ENCODE data around the gene COL13A1.

COL13A1 gene

DNA sequence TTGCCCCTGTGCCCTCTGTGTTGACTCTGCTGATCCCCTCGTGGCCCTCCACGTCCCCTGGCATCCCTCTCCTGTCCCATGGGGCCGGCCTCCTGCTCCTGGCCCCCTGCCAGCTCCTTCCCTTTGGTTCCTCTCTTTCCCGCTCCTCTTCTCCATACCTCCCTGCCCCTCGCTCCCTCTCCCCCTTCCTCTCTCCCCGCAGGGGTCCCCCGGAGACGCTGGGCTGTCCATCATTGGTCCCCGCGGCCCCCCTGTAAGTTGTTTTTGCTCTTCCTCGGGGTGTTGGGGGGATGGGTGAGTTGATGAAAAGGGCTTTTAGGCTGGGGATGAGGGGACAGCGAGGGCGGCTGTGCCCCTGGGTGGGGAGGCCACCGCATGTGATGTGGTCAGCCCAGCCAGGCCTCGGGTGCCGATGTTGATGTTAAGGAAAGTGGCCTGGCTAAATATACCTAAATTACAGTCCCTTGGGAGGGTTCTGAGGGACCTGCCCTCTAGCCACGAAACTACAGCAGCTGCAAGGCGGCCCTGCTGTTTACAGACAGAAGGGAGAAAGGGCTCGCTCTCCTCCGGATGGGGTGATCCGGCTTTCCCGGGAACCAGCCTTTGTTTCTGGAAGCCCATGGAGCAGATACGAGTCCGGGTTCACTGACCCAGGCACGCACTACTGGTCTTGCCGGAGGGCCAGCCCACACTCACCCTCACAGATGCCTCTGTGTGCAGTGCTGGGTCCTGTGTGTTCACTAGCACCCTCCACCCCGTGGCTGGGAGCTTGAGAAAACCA lies 78.8 kb downstream of the COL13A1 start:
- Mint-ChIP-seq H3K4me3 (no peak overlapping the region), H3K27me3 (peaks cover 10% of the 10 kb centered on the region), H3K27ac (no peak overlapping the region), H3K9me3 (no peaks in the 10 kb centered on the region), H3K4me1 (no peaks in the 10 kb centered on the region), H3K36me3 (ENCODE audit: low read depth) (no peaks in the 10 kb centered on the region)
- ATAC-seq = no peak
- no peak for DNase-seq

DNA sequence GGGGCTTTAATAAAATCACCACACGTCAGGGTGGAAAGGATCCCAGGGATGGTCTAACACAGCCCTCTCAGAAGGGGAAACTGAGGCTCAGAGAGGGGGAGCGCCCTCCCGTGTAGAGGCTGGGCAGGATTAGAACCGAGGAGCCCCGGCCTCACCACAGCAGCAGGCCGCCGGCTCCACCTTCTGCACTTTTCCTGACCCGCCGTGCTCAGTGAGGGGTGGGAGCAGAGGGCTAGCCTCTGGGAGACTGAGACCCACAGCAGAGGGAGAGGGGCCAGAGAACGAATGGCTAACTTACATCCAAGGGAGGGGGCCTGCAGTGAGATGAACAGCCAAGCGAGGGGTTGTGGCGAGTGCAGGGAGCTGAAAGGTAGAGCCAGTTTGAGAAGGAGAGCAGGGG lies 79.5 kb downstream of the COL13A1 start:
- ATAC-seq (no peak), DNase-seq (no peak)
- no peaks in the 10 kb centered on the region for H3K36me3 Mint-ChIP-seq (ENCODE audit: low read depth)
- H3K27ac Mint-ChIP-seq = no peak overlapping the region
- peaks cover 10% of the 10 kb centered on the region for H3K27me3 Mint-ChIP-seq
- H3K4me3 Mint-ChIP-seq = no peak overlapping the region
- H3K9me3 Mint-ChIP-seq = no peaks in the 10 kb centered on the region
- no peaks in the 10 kb centered on the region for H3K4me1 Mint-ChIP-seq

DNA sequence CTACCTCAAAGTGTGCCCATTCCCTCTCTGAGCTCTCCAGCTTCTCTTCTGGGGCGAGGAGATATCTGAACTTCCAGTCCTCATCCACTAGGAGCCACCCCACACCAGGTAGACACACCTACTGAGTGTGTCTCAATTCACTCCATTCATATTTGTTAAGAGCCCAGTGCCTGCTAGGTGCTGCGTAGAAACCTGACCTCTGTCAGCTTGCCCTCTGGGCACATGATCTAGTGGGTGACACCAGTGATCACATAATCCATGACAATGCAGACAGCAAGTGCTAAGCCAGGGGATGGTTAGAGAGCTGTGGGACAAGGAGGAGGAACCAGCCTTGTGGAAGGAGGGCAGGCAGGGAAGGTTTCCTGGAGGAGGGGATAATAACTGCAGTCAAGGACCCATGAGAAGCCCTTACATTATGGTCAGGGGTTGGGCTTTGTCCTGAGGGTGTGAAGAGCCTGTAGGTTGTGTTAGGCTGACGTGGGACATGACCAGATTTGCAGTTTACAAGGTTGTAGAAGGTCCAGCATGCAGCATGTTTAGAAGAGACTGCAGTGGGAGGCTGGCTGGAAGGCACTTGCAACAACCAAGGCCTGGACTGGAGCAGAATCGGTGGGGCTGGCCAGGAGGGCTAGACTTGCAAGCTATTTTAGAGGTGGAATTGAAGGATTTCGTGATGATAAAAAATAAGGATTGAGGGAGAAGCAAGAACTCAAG lies 81.8 kb downstream of the COL13A1 start:
- Mint-ChIP-seq H3K9me3 (no peaks in the 10 kb centered on the region), H3K4me3 (no peak overlapping the region), H3K4me1 (no peaks in the 10 kb centered on the region), H3K27me3 (peaks cover 10% of the 10 kb centered on the region), H3K27ac (no peak overlapping the region), H3K36me3 (ENCODE audit: low read depth) (no peaks in the 10 kb centered on the region)
- no peak for ATAC-seq
- DNase-seq = no peak

DNA sequence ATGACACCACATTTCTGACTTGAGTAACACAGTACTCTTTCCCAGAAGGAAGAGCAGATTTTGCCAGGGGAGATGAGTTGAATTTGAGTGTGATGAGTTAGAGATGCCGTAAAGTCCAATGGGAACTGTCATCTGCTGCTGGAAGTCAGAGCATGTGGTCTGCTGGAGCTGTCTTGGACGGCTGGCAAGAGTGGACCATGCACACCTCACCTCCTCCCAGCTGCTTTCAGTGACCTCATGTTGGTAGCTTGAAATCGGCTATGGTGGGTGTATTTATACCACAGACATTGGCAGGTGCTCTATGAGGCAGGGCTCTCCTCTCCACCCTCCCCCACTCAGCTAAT lies 82.3 kb downstream of the COL13A1 start:
- Mint-ChIP-seq H3K9me3 (no peaks in the 10 kb centered on the region), H3K36me3 (ENCODE audit: low read depth) (no peaks in the 10 kb centered on the region), H3K27me3 (peaks cover 10% of the 10 kb centered on the region), H3K27ac (no peak overlapping the region), H3K4me1 (no peaks in the 10 kb centered on the region), H3K4me3 (no peak overlapping the region)
- no peak for DNase-seq
- no peak for ATAC-seq

DNA sequence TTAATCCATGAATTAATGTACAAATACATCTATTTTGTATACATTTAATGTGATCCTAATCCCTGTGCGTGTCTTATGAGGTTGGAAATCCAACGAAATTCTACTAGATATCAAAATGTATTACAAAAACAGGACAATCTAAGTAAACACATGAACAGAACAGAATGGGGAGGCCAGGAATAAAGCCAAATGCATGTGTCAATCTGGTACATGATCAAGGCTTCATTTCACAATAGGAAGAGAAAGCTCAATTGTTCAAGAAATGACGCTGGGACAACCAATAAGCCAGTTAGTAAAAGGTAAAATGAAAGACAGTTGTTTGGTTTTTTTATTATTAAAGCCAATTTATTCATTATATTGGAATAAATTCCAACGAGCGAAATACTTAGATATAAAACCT lies 83.0 kb downstream of the COL13A1 start:
- H3K9me3 Mint-ChIP-seq = no peaks in the 10 kb centered on the region
- H3K4me3 Mint-ChIP-seq = no peak overlapping the region
- H3K4me1 Mint-ChIP-seq = no peaks in the 10 kb centered on the region
- H3K36me3 Mint-ChIP-seq (ENCODE audit: low read depth) = no peaks in the 10 kb centered on the region
- no peak for DNase-seq
- no peak for ATAC-seq
- no peak overlapping the region for H3K27ac Mint-ChIP-seq
- peaks cover 6% of the 10 kb centered on the region for H3K27me3 Mint-ChIP-seq

DNA sequence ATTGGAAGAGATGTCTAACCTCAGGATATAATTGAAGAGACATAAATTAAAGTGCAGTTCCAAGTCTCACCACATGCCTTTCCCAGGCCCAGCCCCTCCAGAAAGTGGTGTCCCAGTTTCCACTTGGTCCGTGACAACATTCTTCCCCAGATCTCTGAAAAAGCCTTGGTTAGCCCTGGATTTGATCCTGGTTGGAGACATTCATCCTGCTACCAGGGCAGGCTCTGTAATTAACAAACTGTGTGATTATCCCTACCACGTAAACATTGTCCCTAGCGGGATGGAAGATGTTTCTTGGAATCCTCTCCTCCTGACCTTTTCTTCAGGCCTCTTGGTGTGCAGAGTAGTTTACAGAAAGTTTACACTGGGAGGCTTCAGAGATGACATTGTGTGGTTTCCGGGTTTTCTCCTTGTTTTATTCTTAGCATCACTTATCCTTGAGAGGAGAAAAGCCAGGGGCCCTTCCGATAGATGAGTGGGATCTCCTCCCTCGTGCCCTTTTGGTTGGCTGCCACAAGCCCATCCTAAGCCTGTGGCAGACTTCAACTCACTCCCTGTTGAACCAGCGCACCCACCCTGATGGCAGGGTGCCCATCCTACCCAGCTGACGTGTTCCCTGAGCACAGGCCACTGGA lies 83.8 kb downstream of the COL13A1 start:
- H3K36me3 Mint-ChIP-seq (ENCODE audit: low read depth) = no peaks in the 10 kb centered on the region
- no peak overlapping the region for H3K4me3 Mint-ChIP-seq
- ATAC-seq = no peak
- peaks cover 4% of the 10 kb centered on the region for H3K27me3 Mint-ChIP-seq
- no peaks in the 10 kb centered on the region for H3K4me1 Mint-ChIP-seq
- no peaks in the 10 kb centered on the region for H3K9me3 Mint-ChIP-seq
- no peak overlapping the region for H3K27ac Mint-ChIP-seq
- DNase-seq = no peak

DNA sequence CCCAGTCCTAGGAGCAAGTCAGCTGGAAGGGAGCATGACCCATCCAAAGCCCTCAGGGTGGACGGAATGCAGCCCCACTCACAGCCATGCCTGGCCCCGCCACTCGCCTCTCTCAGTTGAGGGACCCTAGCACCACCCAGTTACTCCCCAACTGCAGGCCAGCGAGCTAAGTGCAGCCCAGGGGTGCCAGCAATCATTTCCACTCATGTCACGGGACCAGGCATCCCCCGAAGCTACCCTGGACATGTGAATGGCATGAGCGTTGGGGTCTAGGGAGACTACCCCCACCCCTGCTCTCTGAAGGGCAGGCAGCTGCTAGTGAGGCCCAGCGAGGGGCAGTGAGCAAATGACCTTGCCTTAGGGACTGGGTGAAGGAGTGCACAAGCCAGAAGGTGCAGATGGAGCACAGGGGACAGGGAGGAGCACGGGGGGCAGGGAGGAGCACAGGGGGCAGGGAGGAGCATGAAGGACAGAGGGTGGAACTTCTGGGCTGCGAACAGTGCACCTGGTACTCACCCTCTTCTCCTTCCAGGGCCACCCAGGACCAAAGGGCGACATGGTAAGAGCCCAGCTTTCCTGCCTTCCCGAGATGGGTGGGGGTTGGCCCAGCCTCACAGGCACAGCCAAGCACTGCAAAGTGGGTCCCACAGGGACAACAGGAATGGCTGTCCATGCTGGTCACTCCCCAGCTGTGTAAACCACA lies 87.3 kb downstream of the COL13A1 start:
- H3K27me3 Mint-ChIP-seq = no peaks in the 10 kb centered on the region
- H3K4me3 Mint-ChIP-seq = no peak overlapping the region
- H3K9me3 Mint-ChIP-seq = no peaks in the 10 kb centered on the region
- H3K36me3 Mint-ChIP-seq (ENCODE audit: low read depth) = no peaks in the 10 kb centered on the region
- H3K27ac Mint-ChIP-seq = no peak overlapping the region
- no peaks in the 10 kb centered on the region for H3K4me1 Mint-ChIP-seq
- no peak for ATAC-seq
- no peak for DNase-seq

DNA sequence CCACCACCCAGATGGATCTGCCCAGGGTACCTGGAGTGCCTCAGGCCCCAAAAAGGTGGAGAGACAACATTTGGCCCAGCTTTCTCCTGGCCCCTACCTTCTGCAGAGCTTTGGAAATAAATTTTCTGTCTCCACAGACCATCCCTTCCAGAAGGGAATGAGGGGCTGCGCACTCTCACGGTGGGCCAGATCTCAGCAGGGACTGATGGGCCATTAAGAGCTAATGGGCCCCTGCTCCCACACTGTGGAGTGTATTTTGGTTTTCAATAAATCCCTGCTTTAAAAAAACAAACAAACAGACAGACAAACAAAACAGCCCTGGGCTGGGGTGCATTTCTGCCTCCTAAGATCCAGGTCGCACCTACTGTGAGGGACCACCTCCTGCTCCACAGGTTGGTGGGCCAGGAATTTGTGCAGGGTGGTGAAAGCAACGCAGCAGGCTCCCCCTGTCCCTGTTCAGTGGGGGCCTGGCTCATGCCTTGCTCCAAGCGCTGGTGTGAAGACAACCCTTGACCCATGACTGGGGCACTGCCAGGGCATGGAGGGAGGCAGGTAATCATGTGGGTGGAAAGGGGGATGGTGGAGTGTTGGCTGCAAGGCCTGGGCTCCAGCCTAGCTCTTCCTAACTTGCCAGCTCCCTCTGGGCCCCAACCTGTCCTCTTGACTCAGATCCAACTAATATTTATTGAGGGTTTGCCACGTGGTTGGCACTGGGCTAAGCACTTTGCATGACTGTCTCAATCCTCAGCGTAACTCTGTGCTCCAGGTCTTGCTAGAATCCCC lies 88.5 kb downstream of the COL13A1 start:
- Mint-ChIP-seq H3K9me3 (no peaks in the 10 kb centered on the region), H3K4me3 (no peak overlapping the region), H3K36me3 (ENCODE audit: low read depth) (no peaks in the 10 kb centered on the region), H3K4me1 (no peaks in the 10 kb centered on the region), H3K27ac (no peak overlapping the region), H3K27me3 (no peaks in the 10 kb centered on the region)
- ATAC-seq = no peak
- no peak for DNase-seq

DNA sequence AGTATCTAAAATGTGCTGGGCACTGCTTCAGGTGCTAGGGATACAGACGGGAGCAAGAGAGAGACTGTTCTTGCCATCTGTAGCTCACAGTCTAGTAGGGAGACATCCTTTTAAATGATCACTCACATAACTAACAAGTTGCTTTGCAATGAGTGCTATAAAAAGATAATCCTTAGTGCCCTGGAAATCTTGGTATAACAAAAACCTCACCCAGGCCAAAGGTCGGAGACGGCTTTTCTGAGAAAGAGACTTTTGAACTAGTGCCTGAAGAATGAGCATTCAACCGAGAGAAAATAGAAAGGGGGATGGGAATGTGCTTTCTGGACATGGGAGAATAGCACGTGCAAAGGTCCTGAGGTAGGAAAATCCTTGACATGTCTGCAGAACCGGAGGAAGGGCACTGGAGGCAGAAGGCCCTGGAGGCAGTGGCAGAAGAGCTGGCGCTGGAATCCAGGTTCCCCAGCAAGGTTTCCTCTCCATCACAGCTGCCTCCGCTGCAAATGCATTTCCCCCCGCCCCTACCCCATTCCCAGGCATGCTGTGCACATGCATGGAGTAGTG lies 89.4 kb downstream of the COL13A1 start:
- H3K27ac Mint-ChIP-seq = no peak overlapping the region
- no peaks in the 10 kb centered on the region for H3K27me3 Mint-ChIP-seq
- ATAC-seq = no peak
- no peaks in the 10 kb centered on the region for H3K36me3 Mint-ChIP-seq (ENCODE audit: low read depth)
- H3K4me1 Mint-ChIP-seq = no peaks in the 10 kb centered on the region
- no peak for DNase-seq
- no peak overlapping the region for H3K4me3 Mint-ChIP-seq
- H3K9me3 Mint-ChIP-seq = no peaks in the 10 kb centered on the region

DNA sequence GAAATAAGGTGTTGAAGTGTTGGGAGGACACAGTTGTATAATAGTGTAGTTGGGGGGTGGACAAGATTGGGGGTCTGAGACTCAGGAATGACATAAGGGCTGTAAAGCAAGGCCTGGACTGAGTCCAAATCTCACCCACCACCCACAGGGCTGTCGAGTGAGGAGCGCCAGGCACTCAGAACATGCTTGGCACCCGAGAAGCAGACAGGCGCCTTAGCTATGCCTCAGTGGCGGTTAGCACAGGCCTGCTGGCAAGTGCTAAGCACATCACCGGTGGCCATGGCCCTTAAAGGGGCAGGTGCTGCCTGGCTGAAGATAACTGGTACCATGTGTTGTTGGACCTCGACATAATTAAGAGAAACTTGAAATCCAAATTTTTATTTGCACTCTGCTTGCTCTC lies 90.7 kb downstream of the COL13A1 start:
- Mint-ChIP-seq H3K27me3 (no peaks in the 10 kb centered on the region), H3K36me3 (ENCODE audit: low read depth) (no peaks in the 10 kb centered on the region)

DNA sequence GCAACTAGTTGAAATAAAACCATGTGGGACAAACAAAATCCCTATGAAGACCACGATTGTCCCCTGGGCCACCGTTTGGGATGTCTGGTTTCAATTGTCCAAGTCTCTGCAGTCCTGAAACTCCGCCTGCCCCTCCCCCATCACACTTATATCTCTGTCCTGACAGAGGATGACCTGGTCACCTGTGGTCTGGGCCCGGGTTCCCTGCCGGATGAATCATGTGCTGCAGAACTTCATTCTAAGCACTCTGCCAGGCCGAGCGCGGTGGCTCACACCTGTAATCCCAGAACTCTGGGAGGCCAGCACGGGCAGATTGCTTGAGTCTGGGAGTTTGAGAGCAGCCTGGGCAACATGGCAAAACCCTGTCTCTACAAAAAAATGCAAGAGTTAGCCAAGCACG lies 91.1 kb downstream of the COL13A1 start:
- Mint-ChIP-seq H3K36me3 (ENCODE audit: low read depth) (no peaks in the 10 kb centered on the region), H3K27ac (no peak overlapping the region), H3K27me3 (no peaks in the 10 kb centered on the region), H3K4me3 (no peak overlapping the region), H3K4me1 (no peaks in the 10 kb centered on the region), H3K9me3 (no peaks in the 10 kb centered on the region)
- ATAC-seq = no peak
- DNase-seq = no peak

More for the DNA sequence above, 90.7 kb downstream of the COL13A1 start:
- Mint-ChIP-seq H3K27ac (no peak overlapping the region), H3K4me1 (no peaks in the 10 kb centered on the region), H3K4me3 (no peak overlapping the region), H3K9me3 (no peaks in the 10 kb centered on the region)
- ATAC-seq (no peak), DNase-seq (no peak)

DNA sequence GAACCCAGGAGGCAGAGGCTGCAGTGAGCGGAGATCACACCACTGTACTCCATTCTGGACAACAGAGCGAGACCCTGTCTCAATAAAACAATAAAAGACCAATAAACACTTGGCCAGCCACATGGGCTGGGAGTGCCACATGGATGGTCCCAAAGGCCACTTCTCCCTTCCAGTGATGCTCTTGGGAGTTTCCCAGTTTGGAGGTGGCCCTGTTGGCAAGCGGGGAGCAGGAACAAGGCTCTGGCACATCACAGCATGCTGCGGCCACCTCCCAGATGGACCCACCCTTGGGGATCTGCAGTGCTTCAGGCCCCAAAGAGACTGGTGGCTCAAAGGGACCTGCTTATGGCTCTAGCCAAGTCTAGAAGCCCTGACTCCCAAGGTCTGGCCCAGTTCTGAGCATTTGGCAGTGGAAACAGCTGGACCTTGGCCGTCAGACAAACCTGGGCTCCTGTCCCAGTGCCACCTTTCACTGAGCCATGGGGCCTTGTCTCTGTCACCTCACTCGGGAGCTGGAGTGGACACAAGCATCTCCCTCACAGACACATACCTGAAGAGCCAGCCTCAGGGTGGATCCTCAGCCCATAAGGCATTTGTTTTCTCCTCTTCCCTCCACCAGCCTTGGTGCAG lies 91.7 kb downstream of the COL13A1 start:
- H3K4me3 Mint-ChIP-seq = no peak overlapping the region
- H3K27me3 Mint-ChIP-seq = no peaks in the 10 kb centered on the region
- H3K27ac Mint-ChIP-seq = no peak overlapping the region
- no peaks in the 10 kb centered on the region for H3K9me3 Mint-ChIP-seq
- ATAC-seq (no peak), DNase-seq (no peak)
- no peaks in the 10 kb centered on the region for H3K36me3 Mint-ChIP-seq (ENCODE audit: low read depth)
- no peaks in the 10 kb centered on the region for H3K4me1 Mint-ChIP-seq

DNA sequence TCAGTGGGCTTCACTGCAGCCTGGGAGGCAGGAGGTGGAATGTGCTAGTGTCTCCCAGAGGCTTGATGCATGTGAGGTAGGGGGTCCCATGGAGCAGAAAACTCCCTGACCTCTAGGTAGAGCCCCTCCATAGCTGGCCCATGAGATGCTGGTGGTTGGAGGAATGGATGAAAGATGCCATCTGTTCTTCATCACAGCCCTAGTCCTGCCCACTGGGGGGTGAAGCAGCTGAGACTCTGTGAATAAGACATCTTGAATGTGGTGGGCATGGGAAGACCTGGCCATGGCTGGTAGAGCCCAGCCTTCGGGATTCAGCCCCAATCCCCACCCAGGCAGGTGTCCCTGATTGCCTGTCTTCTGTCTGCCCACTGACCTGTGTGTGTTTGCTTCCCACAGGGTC lies 92.5 kb downstream of the COL13A1 start:
- no peaks in the 10 kb centered on the region for H3K4me1 Mint-ChIP-seq
- no peak for ATAC-seq
- no peaks in the 10 kb centered on the region for H3K36me3 Mint-ChIP-seq (ENCODE audit: low read depth)
- no peak overlapping the region for H3K4me3 Mint-ChIP-seq
- DNase-seq = no peak
- H3K27me3 Mint-ChIP-seq = no peaks in the 10 kb centered on the region
- H3K27ac Mint-ChIP-seq = no peak overlapping the region
- no peaks in the 10 kb centered on the region for H3K9me3 Mint-ChIP-seq

DNA sequence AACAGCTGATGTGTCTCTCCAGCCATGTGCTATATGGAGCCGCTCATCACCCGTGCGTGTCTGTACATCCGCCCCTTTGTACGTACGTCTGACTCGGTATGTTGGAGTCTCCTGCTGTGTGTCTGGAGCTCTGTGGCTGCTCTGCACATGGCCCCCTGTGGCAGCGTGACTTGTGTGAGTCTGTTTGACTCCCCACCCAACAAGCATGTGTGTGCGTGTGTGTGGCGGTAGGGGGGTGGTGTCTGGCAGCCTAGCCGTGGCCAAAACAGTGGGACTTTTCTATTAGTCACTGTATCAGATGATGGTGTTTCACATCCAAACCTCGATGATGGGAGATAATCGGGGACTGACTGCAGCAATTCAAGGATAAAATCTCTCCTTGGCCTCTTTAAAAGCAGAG lies 94.1 kb downstream of the COL13A1 start:
- Mint-ChIP-seq H3K4me1 (no peaks in the 10 kb centered on the region), H3K27ac (no peak overlapping the region), H3K4me3 (no peak overlapping the region), H3K36me3 (ENCODE audit: low read depth) (no peaks in the 10 kb centered on the region), H3K9me3 (no peaks in the 10 kb centered on the region), H3K27me3 (no peaks in the 10 kb centered on the region)
- ATAC-seq (no peak), DNase-seq (no peak)

Measured in activated naive CD8-positive, alpha-beta T cell treated with anti-CD3 and anti-CD28 coated beads, Interleukin-2, amount 50 U/mL, for 24 hours (primary cell).